H1 (cell line): Measurements from ENCODE around the gene CBARP. TPM values are rescaled to one million over a fixed set of nuclear protein-coding genes. Genes with fewer than 3 reads are reported as not detected.

ENCODE experiments used
- CTCF ChIA-PET: fragments of 300-600 bp; sonication (Branson Sonifier 250); formaldehyde crosslinking; loops from one replicate; lab custom pipeline; 2021; ENCODE audit not compliant: partially characterized antibody; lab: Charles Lee
- POLR2A ChIA-PET: fragments of 300-600 bp; sonication (Branson Sonifier 250); formaldehyde crosslinking; loops from one replicate; lab custom pipeline; 2021; ENCODE audit warnings: inconsistent platforms; ENCODE audit not compliant: partially characterized antibody; lab: Charles Lee
- DNase-seq, 2 experiments: peaks; one replicate each; pipeline versions ENCODE4 v3.0.0 to v3.0.0-alpha.2; 2010 to 2022; ENCODE audit warnings: low spot score in 2 of 2, low read depth in 1 of 2, mixed read lengths in 1 of 2
- FAIRE-seq: peaks from 2 replicates; lab custom pipeline; 2011; peaks lifted over from hg19 to GRCh38; lab: Jason Lieb, UNC
- H2AFZ ChIP-seq: 2 replicates; pipeline ENCODE4 v1.8.1; 2012; ENCODE audit warnings: low read length, inconsistent platforms
- H2AK5ac ChIP-seq: 2 replicates; pipeline ENCODE4 v1.6.1; 2013; ENCODE audit warnings: low read depth, low read length
- H2BK120ac ChIP-seq: replicated peaks from 2 replicates; pipeline ENCODE3; 2013; ENCODE audit warnings: low read depth, low read length, inconsistent platforms
- H2BK12ac ChIP-seq: 2 replicates; pipeline ENCODE4 v1.6.1; 2013; ENCODE audit warnings: low read depth, low read length
- H2BK15ac ChIP-seq: 2 replicates; pipeline ENCODE4 v1.6.1; 2013; ENCODE audit warnings: low read length
- H2BK20ac ChIP-seq: 2 replicates; pipeline ENCODE4 v1.6.1; 2013; ENCODE audit warnings: low read length
- H2BK5ac ChIP-seq: 2 replicates; pipeline ENCODE4 v1.6.1; 2013; ENCODE audit warnings: low read depth, low read length
- H3K14ac ChIP-seq: 2 replicates; pipeline ENCODE4 v1.6.1; 2013; ENCODE audit warnings: inconsistent platforms; ENCODE audit not compliant: insufficient read length
- H3K18ac ChIP-seq: 2 replicates; pipeline ENCODE4 v1.6.1; 2013; ENCODE audit warnings: low read length; ENCODE audit errors: extremely low read depth
- H3K23ac ChIP-seq: 2 replicates; pipeline ENCODE4 v1.6.1; 2013; ENCODE audit warnings: inconsistent platforms; ENCODE audit not compliant: insufficient read length
- H3K23me2 ChIP-seq: 2 replicates; pipeline ENCODE4 v1.6.1; 2013; ENCODE audit warnings: low read depth, low read length
- H3K27ac ChIP-seq: 2 replicates; pipeline ENCODE4 v1.6.1; 2011; ENCODE audit warnings: low read depth, low read length, inconsistent platforms
- H3K27me3 ChIP-seq, 4 experiments: replicated peaks in 1 of 4; 1 replicate in 1 of 4; 2 replicates in 3 of 4; pipeline versions ENCODE4 v1.6.1 to v1.8.1; 2011 to 2013; ENCODE audit warnings: low read length in 3 of 4, mild to moderate bottlenecking in 3 of 4, inconsistent platforms in 2 of 4, mixed read lengths in 2 of 4, moderate library complexity in 1 of 4; ENCODE audit not compliant: control insufficient read depth in 3 of 4, insufficient read depth in 3 of 4; ENCODE audit errors: extremely low read depth in 1 of 4
- H3K36me3 ChIP-seq, 4 experiments: 2 replicates each; pipeline versions ENCODE4 v1.6.1 to v1.8.1; 2011 to 2013; ENCODE audit warnings: mild to moderate bottlenecking in 4 of 4, low read length in 3 of 4, moderate library complexity in 2 of 4, control low read depth in 1 of 4, inconsistent platforms in 1 of 4; ENCODE audit not compliant: insufficient read depth in 4 of 4, control insufficient read depth in 2 of 4
- H3K4ac ChIP-seq: replicated peaks from 2 replicates; pipeline ENCODE3; 2013; ENCODE audit warnings: low read length, low read depth, mixed read lengths, inconsistent platforms; ENCODE audit not compliant: insufficient read length
- H3K4me1 ChIP-seq, 4 experiments: replicated peaks in 1 of 4; 1 replicate in 1 of 4; 2 replicates in 3 of 4; pipeline versions ENCODE4 v1.6.1 to v1.8.1; 2011 to 2013; ENCODE audit warnings: low read length in 3 of 4, inconsistent platforms in 2 of 4, mixed read lengths in 1 of 4; ENCODE audit not compliant: insufficient read depth in 4 of 4, control insufficient read depth in 3 of 4
- H3K4me2 ChIP-seq, 2 experiments: 2 replicates each; pipeline versions ENCODE4 v1.6.1 to v1.8.1; 2011 to 2013; ENCODE audit warnings: low read depth in 2 of 2, low read length in 2 of 2, control low read depth in 1 of 2, inconsistent platforms in 1 of 2, mild to moderate bottlenecking in 1 of 2; ENCODE audit not compliant: insufficient read depth in 1 of 2
- H3K4me3 ChIP-seq, 4 experiments: fragments of 200-600, 300-600 bp in 1 of 4; sonication (generic), shearing (Covaris generic), sonication (Bioruptor Twin) in 1 of 4; 2 replicates each; pipeline versions ENCODE4 v1.5.1 to v1.8.1; 2011 to 2016; ENCODE audit warnings: low read length in 4 of 4, low read depth in 3 of 4, control low read depth in 2 of 4, inconsistent platforms in 2 of 4, mild to moderate bottlenecking in 2 of 4, mixed read lengths in 1 of 4, moderate library complexity in 1 of 4; ENCODE audit not compliant: insufficient read depth in 2 of 4; ENCODE audit errors: extremely low read depth in 1 of 4
- H3K56ac ChIP-seq: replicated peaks from 2 replicates; pipeline ENCODE3; 2013; ENCODE audit warnings: low read depth, mild to moderate bottlenecking, mixed read lengths, low read length, inconsistent platforms; ENCODE audit not compliant: insufficient read length
- H3K79me1 ChIP-seq: 2 replicates; pipeline ENCODE4 v1.6.1; 2013; ENCODE audit warnings: low read depth, low read length, control low read depth
- H3K79me2 ChIP-seq, 2 experiments: 2 replicates each; pipeline versions ENCODE4 v1.6.1 to v1.8.1; 2012 to 2013; ENCODE audit warnings: low read length in 2 of 2, mild to moderate bottlenecking in 2 of 2, inconsistent platforms in 1 of 2; ENCODE audit not compliant: insufficient read depth in 2 of 2, control insufficient read depth in 1 of 2
- H3K9ac ChIP-seq, 4 experiments: replicated peaks in 1 of 4; 1 replicate in 1 of 4; 2 replicates in 3 of 4; pipeline versions ENCODE4 v1.6.1 to v1.8.1; 2011 to 2013; ENCODE audit warnings: low read depth in 3 of 4, low read length in 3 of 4, control low read depth in 2 of 4, mild to moderate bottlenecking in 2 of 4, moderate library complexity in 2 of 4, inconsistent platforms in 1 of 4; ENCODE audit errors: extremely low read depth in 1 of 4
- H3K9me3 ChIP-seq, 2 experiments: 2 replicates each; pipeline versions ENCODE4 v1.6.1 to v1.8.1; 2012 to 2013; ENCODE audit warnings: mild to moderate bottlenecking in 2 of 2, moderate library complexity in 2 of 2, control low read depth in 1 of 2, inconsistent platforms in 1 of 2, low read depth in 1 of 2, low read length in 1 of 2, mixed read lengths in 1 of 2; ENCODE audit not compliant: insufficient read depth in 2 of 2
- H4K20me1 ChIP-seq, 2 experiments: replicated peaks in 1 of 2; 2 replicates each; pipeline versions ENCODE3 to v1.8.1; 2011 to 2013; ENCODE audit warnings: inconsistent platforms in 2 of 2, low read length in 2 of 2, mild to moderate bottlenecking in 1 of 2; ENCODE audit not compliant: insufficient read depth in 2 of 2, control insufficient read depth in 1 of 2
- H4K5ac ChIP-seq: 2 replicates; pipeline ENCODE4 v1.6.1; 2013; ENCODE audit warnings: low read length, low read depth, mixed read lengths, inconsistent platforms; ENCODE audit not compliant: insufficient read length
- H4K8ac ChIP-seq: 2 replicates; pipeline ENCODE4 v1.8.0; 2013; ENCODE audit warnings: mild to moderate bottlenecking, moderate library complexity, low read length, inconsistent platforms; ENCODE audit not compliant: insufficient read depth; ENCODE audit errors: extremely low read depth
- H4K91ac ChIP-seq: replicated peaks from 2 replicates; pipeline ENCODE3; 2013; ENCODE audit warnings: low read length, mixed read lengths, inconsistent platforms; ENCODE audit not compliant: insufficient read length
- RAD21 ChIP-seq, 2 experiments: IDR thresholded peaks in 1 of 2; conservative IDR thresholded peaks in 1 of 2; 2 replicates each; pipeline ENCODE4 v1.6.1; 2011; ENCODE audit warnings: low read depth in 2 of 2, low read length in 2 of 2, improper control_type of control experiment in 1 of 2, inconsistent platforms in 1 of 2, mild to moderate bottlenecking in 1 of 2, moderate library complexity in 1 of 2
- TEAD4 ChIP-seq: IDR thresholded peaks from 2 replicates; pipeline ENCODE4 v1.6.1; 2012; ENCODE audit warnings: low read depth, low read length, inconsistent platforms, mixed read lengths
- WGBS, 2 experiments: shearing (Covaris generic) in 1 of 2; methylation state at CpG; one replicate each; pipeline versions ENCODE4 v1.1.6 to v1.1.7; 2013 to 2015; ENCODE audit warnings: low lambda C conversion rate in 2 of 2, mixed read lengths in 2 of 2, inconsistent platforms in 1 of 2, low coverage in 1 of 2, missing lambda C conversion rate in 1 of 2; ENCODE audit not compliant: insufficient replicate concordance in 2 of 2, insufficient coverage in 1 of 2, insufficient read length in 1 of 2; ENCODE audit errors: extremely low coverage in 1 of 2, missing lambda C conversion rate in 1 of 2; 5-methylcytosine and 5-hydroxymethylcytosine counted together
- polyA plus RNA-seq, 7 experiments: library from polyadenylated mRNA; depleted of rRNA in 3 of 7; stranded (reverse) in 5 of 7; unstranded in 2 of 7; fragments of >200 nt in 5 of 7; fragments of 200-250 nt in 2 of 7; gene quantifications; 1 replicate in 5 of 7; 2 replicates in 1 of 7; 4 replicates in 1 of 7; pipeline versions ENCODE4 v1.2.1 to v1.2.3, GENCODE V29; 2011 to 2013; ENCODE audit warnings: missing spikeins in 2 of 7, mixed read lengths in 2 of 7
- total RNA-seq: library from RNA; stranded (reverse); fragmentation: NEBNext Ultra II Directional; extraction: Animal tissue kit (Norgen Biotek cat#: 25700); gene quantifications from 2 replicates; pipeline ENCODE4 v1.2.1, GENCODE V29; 2021
- TF ChIP-seq, protein P1 (sequence below), 3 experiments: IDR thresholded peaks; 1 replicate in 2 of 3; 2 replicates in 1 of 3; pipeline versions ENCODE4 v1.5.1 to v1.6.1; 2011; ENCODE audit warnings: low read length in 3 of 3, mild to moderate bottlenecking in 3 of 3, inconsistent platforms in 2 of 3, low read depth in 1 of 3, moderate library complexity in 1 of 3; ENCODE audit not compliant: insufficient read depth in 1 of 3; ENCODE audit errors: control extremely low read depth in 1 of 3

The CBARP gene
- total and polyA plus RNA-seq, 2 of the 8 experiments (the other 6 are each of a cell fraction or from before 2014, with no cell fraction given), result 4.9 to 14.7 TPM

GRCh38 chr19:1285737-1286360 lies 48.0 kb upstream of the CBARP start, which contains the start of gene EFNA2:
EFNA2 (plus strand) TSS chr19:1285873; CDS start chr19:1286169, 296 bp downstream.
- no peaks in the 10 kb centered on the region for H3K79me1 ChIP-seq
- H3K18ac ChIP-seq, result peak within 1 kb of the TSS; percentile 62
- peak within 1 kb of the TSS; percentile 47 to 67 (median 49) for H3K4me3 ChIP-seq
- peaks cover 0 to 20% (median 9%) of the 10 kb centered on the region in 4 experiments; a peak in 5 of 7 replicates for H3K4me1 ChIP-seq
- DNase-seq (no peak), FAIRE-seq (no peak)
- no peaks in the 10 kb centered on the region for H3K9me3 ChIP-seq
- no peak within 1 kb of the TSS for H3K23ac ChIP-seq
- H3K79me2 ChIP-seq, result no peaks in the 10 kb centered on the region
- H2AK5ac ChIP-seq, result 0 out of 2 replicates have a peak within 1 kb of the TSS, but pooled peaks have one; percentile 3
- no peak within 1 kb of the TSS for H4K5ac ChIP-seq
- peaks cover 0 to 4% of the 10 kb centered on the region in 2 experiments for H4K20me1 ChIP-seq
- H2BK12ac ChIP-seq, result peak within 1 kb of the TSS; percentile 89
- TF ChIP-seq, protein P1, sequence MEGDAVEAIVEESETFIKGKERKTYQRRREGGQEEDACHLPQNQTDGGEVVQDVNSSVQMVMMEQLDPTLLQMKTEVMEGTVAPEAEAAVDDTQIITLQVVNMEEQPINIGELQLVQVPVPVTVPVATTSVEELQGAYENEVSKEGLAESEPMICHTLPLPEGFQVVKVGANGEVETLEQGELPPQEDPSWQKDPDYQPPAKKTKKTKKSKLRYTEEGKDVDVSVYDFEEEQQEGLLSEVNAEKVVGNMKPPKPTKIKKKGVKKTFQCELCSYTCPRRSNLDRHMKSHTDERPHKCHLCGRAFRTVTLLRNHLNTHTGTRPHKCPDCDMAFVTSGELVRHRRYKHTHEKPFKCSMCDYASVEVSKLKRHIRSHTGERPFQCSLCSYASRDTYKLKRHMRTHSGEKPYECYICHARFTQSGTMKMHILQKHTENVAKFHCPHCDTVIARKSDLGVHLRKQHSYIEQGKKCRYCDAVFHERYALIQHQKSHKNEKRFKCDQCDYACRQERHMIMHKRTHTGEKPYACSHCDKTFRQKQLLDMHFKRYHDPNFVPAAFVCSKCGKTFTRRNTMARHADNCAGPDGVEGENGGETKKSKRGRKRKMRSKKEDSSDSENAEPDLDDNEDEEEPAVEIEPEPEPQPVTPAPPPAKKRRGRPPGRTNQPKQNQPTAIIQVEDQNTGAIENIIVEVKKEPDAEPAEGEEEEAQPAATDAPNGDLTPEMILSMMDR (IDR thresholded peaks at IDR 0.05; ENCODE audit: control extremely low read depth in 1 of 3, insufficient read depth in 1 of 3, low read depth in 1 of 3, low read length in 3 of 3), result peak in 1 of 3 experiments; percentile 16; a peak in 1 of 4 replicates
- no peak for TF ChIP-seq TEAD4
- TF ChIP-seq RAD21 (IDR thresholded peaks at IDR 0.05 in 1 of 2, conservative IDR thresholded peaks at IDR 0.05 in 1 of 2; ENCODE audit: low read depth in 2 of 2, low read length in 2 of 2), result 0 out of 4 replicates have a peak, but pooled peaks of 1 of the 2 experiments have one; percentile 13
- no peaks in the 10 kb centered on the region for H3K36me3 ChIP-seq
- H2BK20ac ChIP-seq, result peak within 1 kb of the TSS; percentile 93; the same call in 1 of the 2 replicates
- H2AFZ ChIP-seq, result 0 out of 2 replicates have a peak within 1 kb of the TSS, but pooled peaks have one; percentile 23
- ChIA-PET POLR2A (interaction anchor here (1.0 to 3.7 kb wide), 4 partner anchors 13 to 100 kb away, joined by 3 to 35 read pairs (median 4); partner anchors contain the start of gene CIRBP), CTCF (interaction anchor here (1.2 kb wide), 1 partner anchor 79 kb away, joined by 3 read pairs; no protein-coding TSS in a partner anchor)
- peak within 1 kb of the TSS; percentile 99; the same call in 1 of the 2 replicates for H2BK15ac ChIP-seq
- peaks cover 0 to 21% (median 12%) of the 10 kb centered on the region in 4 experiments; a peak in 5 of 7 replicates for H3K27me3 ChIP-seq
- H3K27ac ChIP-seq, result no peak within 1 kb of the TSS
- H3K23me2 ChIP-seq, result peaks cover 5% of the 10 kb centered on the region; the same call in 1 of the 2 replicates
- H2BK120ac ChIP-seq, result peak within 1 kb of the TSS; percentile 33
- peak within 1 kb of the TSS; percentile 59 for H3K56ac ChIP-seq
- no peak within 1 kb of the TSS for H2BK5ac ChIP-seq
- 2% methylated on average over 10 of the region's 113 CpGs; no CpG with 5 or more reads in 1 of the 2 experiments for WGBS, 2 experiments
- peak within 1 kb of the TSS; percentile 54 for H4K91ac ChIP-seq
- H4K8ac ChIP-seq, result peak within 1 kb of the TSS; percentile 89
- H3K4me2 ChIP-seq, result peak within 1 kb of the TSS; percentile 53 to 84; a peak in 3 of 4 replicates
- no peak within 1 kb of the TSS; a peak in 3 of 7 replicates for H3K9ac ChIP-seq
- no peak within 1 kb of the TSS for H3K14ac ChIP-seq
- H3K4ac ChIP-seq, result peak within 1 kb of the TSS; percentile 96
